GM18507 (cell line): Measurements from ENCODE around the gene HOXD10.

ENCODE experiments used
- DNase-seq: peaks from one replicate; pipeline ENCODE4 v3.0.0; 2011; ENCODE audit warnings: low read depth; ENCODE audit not compliant: insufficient read length; ENCODE audit errors: extremely low spot score
- FAIRE-seq: peaks from 2 replicates; lab custom pipeline; 2011; peaks lifted over from hg19 to GRCh38; lab: Jason Lieb, UNC

The HOXD10 gene

DNA sequence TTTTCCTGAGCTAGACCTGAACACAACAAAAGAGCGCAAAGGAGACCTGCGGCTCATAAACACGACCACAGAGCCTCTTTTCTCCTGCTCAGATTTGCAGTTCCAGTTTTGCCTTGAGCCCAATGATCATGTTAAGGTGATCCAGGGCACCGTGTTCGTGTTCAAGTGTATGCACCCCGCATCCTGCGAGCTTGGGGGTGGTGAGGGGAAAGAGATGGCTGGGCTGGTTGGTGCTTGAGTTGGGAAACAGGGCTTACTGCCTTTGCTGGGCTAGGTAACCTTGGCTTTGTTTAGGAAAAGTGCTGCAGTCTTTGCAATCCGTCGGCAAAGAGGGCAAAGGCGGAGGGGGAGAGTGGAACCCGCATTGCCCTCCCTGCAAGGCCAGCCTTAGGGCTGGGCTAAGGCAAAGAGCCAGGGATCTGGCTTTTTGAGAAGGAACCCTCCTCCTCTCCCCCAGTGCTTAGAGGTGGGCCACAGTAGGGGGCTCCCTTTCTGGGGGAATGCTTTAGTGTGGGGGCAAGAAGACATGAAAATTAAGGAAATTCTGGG, 1.3 kb downstream of the HOXD10 start:
- DNase-seq (no peak), FAIRE-seq (no peak)

DNA sequence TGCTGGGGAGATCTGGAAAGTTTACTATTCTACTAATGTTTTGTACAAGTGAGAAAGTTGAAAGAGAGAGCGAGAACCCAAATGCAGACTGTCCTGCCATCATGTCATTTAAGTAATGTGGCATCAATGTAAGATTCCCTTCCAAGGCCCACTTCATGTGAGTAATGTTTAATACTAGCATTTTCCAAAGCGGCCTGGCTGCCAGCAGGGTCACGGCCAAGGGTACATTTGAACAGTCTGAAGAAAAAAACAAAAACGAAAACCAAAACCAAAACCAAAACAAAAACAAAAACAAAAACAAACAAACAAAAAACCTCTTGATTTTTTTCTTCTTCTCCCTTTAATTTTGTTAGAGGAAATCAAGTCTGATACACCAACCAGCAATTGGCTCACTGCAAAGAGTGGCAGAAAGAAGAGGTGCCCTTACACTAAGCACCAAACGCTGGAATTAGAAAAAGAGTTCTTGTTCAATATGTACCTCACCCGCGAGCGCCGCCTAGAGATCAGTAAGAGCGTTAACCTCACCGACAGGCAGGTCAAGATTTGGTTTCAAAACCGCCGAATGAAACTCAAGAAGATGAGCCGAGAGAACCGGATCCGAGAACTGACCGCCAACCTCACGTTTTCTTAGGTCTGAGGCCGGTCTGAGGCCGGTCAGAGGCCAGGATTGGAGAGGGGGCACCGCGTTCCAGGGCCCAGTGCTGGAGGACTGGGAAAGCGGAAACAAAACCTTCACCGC, 2.2 kb downstream of the HOXD10 start:
- DNase-seq (no peak), FAIRE-seq (peak; percentile 73)

DNA sequence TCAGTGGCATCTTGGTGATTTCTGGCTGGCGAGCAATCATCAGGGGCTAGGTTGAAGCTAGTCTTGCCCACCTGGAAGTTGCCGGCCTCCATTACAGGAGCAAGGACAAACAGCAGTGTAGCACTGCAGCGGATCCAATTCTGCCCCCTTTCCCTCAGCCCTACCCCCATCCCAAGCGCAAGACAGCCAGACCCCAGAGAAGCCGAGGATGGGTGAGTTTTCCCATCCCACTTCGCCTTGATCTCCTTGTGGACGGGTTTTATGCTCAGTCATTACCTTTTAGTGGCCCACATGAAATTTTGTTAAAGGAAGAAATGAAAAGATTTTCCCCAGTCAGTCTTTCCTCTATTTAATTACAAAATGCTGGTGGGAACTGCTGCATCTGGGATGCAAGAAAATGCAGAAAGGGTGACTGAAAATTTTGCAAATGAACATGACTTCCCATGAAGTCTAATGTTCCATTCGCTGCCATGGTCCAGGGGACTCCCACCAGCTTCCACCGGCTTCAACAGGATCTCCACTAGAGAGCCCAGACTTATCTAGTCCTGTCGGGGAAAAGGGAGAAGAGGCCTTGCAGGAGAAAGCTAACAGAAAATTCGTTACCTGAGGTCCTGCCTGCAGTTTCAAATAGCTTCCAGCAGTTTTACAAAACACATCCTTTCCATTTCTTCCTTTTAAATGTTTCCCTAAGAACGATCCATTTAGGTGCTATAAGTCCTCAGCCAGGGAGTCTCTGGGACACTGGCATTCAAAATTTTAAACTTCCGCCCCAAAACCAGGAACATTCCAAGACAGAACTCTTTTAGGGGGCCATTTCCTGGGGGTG, 4.0 kb downstream of the HOXD10 start:
- DNase-seq, result no peak
- no peak for FAIRE-seq

DNA sequence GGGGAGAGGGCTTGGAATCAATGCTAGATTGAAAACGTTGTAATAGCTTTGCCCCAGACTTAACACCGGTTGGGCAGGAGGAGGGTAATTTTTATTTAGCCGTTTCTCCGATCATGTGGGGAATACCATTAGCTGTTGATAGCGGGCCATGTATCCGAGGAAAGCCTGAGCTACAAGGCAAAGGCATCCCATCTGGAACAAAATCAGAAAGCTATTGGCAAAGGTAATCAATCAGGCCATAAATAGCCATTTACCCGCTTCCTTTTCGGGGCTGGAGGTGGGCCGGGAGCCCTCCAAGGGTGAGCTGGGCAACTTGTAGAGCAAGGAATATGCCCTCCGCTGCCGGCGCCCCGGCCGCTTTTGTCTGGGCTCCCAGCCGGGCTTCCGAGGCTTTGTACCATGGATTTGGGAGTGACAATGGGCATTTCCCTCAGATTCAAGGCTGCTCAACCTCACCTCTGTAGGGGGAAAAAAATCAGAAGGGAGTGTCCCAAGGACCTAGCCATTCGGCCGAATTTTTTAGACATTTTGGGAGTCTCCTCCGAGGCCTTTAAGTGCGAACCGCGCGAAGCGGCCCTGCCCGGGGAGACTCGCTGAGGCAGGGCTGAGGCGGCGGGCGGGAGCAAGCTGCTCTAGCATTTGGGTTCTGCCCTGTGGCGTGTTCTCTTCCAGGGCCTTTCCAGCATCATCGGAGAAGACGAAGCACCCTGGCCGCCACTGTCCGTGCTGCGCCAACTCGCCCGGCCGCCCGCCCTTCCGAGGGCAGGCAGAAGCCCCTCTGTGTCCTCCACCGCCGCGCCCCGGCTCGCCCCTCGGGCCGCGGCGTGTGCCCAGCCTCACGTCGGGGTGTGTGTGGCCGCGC, 4.8 kb downstream of the HOXD10 start:
- FAIRE-seq, result no peak
- no peak for DNase-seq

DNA sequence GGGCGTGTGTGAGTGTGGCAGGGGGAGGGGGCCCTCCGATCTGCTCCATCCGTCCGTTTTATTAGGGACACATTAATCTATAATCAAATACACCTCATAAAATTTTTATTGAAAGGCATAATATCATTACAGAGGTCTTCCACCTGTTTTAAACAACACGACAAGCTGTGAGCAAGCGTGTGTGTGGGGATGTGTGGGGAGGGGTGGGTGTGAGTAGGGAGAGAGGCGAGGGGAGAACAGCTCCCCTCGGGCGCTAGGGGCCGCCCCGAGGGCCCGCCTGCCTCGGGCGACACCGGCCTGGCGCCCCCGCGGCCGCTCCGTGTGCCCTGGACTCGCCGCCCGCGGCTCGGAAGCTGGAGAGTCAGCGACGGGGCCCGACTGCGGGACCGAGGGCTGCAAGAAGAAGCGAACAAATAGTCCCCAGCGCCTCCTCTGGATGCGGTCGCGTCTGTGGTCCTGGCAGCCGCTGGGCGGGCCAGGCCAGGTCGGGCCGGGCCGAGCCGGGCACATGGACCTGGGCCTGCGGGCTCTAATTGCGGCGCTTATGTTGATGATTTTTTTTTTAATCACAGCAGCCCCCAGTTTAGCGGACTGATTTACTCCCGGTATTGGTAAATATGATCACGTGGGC, 5.6 kb downstream of the HOXD10 start:
- FAIRE-seq, result no peak
- DNase-seq, result no peak

DNA sequence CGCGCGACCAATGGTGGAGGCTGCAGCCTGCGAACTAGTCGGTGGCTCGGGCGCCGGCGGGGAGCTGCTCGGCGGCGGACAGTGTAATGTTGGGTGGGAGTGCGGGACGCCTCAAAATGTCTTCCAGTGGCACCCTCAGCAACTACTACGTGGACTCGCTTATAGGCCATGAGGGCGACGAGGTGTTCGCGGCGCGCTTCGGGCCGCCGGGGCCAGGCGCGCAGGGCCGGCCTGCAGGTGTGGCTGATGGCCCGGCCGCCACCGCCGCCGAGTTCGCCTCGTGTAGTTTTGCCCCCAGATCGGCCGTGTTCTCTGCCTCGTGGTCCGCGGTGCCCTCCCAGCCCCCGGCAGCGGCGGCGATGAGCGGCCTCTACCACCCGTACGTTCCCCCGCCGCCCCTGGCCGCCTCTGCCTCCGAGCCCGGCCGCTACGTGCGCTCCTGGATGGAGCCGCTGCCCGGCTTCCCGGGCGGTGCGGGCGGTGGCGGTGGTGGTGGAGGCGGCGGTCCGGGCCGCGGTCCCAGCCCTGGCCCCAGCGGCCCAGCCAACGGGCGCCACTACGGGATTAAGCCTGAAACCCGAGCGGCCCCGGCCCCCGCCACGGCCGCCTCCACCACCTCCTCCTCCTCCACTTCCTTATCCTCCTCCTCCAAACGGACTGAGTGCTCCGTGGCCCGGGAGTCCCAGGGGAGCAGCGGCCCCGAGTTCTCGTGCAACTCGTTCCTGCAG, 6.3 kb downstream of the HOXD10 start, which contains the start of gene HOXD9:
HOXD9 (plus strand) TSS at position 37 of the 728 bp plus-strand sequence; CDS start at position 87, 50 bp downstream.
- DNase-seq (no peak), FAIRE-seq (no peak)

DNA sequence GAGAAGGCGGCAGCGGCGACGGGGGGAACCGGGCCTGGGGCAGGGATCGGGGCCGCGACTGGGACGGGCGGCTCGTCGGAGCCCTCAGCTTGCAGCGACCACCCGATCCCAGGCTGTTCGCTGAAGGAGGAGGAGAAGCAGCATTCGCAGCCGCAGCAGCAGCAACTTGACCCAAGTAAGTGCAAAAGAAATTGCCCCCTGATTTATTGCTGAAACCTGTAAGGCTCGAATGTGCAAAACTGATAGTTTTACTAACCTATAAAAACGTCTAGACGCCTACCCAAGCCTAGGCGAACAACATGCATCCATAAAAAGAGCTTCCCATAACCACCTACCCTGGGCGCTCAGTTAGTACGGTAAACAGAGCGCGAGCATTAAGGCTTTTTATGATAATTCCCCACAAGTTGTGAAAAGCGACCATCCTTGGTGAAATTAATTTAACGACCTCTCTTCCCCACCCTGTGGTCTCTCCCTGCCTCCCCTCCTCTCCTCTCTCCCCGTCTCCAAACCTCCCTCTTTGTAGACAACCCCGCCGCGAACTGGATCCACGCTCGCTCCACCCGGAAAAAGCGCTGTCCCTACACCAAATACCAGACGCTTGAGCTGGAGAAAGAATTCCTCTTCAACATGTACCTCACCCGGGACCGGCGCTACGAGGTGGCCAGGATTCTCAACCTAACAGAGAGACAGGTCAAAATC, 7.0 kb downstream of the HOXD10 start:
- FAIRE-seq, result no peak
- no peak for DNase-seq

DNA sequence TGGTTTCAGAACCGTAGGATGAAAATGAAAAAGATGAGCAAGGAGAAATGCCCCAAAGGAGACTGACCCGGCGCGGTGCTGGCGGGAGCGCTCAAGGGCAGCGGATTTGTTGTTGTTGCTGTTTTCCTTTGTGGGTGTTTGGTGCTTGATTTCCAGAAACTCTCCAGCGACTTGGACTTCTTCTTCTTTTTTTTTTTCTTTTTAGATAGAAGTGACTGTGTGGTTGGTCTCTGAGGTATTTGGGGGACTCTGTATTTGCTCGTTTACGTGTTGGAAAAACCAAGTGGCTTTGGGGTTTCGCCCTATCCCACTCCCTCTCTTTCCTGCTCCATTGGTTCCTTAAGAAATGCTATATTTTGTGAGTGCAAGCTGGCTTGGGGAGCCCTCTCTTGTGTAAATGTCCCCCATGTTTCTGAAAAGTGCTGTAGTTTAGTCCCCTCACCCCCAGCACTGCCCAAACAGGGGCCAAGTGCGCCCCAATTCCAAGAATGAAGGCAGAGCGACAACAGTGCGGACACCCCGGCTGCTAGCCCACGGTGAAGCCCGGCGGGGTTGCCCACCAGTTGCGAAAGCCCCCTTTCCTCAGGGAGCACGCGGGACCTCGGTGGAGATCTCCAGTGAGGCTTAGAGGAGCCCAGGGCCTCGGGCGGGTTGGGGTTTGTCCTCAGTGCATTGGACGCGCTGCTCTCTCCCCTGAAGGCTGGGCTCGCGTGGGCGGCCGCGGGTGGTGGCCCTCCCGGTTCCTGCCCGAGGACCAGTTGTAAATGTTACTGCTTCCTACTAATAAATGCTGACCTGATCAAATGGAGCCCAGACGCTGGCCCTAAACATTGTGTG, 7.8 kb downstream of the HOXD10 start:
- FAIRE-seq, result no peak
- DNase-seq, result no peak

DNA sequence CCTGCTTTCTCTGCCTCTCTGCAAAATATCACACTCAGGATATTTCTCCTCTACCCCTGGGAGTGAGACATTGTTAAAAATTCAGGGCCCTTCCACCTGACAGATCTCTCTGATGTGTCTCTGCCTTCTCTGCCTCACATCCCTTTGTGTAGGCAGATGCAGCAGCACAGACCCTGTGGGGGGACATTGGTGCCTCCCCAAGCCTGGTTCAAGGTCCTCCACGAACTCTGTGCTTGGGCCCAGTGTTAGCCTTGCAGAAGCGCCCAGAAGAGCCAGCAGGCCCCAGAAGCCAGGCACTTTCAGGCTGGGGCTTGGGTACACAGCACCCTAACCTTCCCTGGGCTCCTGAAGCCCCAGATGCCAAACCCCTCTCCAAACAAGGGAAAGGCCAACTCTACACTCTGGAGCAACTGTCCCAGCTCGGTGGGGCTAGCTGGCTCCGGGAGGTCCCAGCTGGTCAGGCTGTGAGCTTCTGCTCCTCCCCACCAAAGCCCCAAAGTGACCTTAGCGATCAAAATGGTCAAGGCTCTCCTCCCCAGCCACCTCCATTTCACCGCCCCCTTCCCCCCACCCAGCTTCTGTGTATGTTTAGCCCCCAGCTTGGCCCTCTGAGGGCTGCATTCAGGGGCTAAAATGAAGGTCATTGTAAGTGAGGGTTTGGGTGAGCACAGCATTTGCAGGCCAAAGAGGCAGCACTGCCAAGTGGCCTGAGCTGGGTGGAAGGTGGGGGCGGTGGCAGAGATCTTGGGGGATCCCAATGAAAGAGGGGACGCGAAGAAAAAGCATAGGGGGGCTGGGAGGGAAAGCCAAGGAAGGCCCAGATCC, 8.6 kb downstream of the HOXD10 start:
- DNase-seq (no peak), FAIRE-seq (no peak)

DNA sequence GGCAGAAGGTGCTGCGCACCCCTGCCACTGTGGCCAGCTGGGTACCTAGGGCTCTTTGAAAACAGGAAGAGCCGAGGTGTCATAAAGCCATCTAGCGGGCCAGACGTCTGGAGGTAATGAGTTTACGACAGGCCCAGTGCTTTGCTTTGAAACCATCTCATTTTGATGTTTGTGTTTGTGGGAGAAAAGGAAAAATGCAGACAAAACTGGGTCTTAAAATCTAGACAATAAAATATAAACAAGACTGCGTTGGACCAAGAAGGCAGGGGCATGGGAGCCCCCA, 9.1 kb downstream of the HOXD10 start:
- DNase-seq (no peak), FAIRE-seq (no peak)

DNA sequence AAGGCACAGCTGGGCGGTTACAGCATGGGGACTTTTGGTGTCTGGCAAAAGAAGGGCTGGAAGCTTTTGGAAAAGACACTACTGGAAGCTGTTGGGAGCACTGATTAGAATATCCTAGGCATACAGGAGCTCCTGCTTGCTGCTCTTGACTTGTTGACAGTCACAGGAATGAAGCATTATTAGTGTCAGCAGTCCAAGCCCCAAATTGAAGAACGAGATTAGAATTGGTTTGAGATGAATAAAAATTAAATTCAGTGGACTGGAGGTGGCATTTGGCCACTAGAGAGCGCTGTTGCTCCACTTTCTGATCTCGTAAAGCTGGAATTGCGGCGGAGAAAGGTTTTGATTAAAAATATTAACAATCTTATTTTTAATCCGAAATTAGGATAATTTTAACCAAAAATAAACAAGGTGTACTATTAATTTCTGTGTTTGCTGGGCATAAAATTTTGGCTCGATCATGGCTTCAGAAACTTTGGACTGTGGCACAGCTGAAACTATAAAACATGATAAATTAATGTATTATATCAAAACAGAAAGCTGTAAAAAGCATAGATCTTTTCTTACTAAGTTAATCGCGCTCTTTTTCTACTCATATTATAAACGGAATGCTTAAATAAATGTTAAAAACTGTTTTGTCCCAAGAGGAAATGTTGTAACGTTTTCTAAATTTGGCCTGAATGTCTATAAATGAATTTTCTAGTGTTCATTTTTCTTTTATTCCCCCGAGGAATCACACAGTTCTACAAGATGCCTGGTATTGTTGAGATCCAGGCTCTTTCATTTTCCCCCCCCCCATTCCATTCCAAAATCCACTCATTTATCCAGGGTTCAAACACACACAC, 10.6 kb downstream of the HOXD10 start:
- DNase-seq (peak; percentile 32), FAIRE-seq (peak; percentile 74)

DNA sequence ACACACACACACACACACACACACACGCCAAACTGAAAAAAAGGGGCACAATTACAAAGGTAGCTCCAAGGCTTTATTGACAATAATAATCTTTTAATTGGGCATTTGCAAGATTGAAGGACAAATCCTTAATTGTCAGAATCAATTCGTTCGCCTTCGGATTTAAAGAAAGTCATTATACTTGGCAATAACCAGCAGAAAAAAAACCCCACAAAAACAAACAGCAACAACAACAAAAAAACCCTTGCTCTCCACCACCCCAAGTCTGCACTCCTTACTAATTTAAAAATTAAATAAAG, 11.1 kb downstream of the HOXD10 start:
- FAIRE-seq (no peak), DNase-seq (no peak)

DNA sequence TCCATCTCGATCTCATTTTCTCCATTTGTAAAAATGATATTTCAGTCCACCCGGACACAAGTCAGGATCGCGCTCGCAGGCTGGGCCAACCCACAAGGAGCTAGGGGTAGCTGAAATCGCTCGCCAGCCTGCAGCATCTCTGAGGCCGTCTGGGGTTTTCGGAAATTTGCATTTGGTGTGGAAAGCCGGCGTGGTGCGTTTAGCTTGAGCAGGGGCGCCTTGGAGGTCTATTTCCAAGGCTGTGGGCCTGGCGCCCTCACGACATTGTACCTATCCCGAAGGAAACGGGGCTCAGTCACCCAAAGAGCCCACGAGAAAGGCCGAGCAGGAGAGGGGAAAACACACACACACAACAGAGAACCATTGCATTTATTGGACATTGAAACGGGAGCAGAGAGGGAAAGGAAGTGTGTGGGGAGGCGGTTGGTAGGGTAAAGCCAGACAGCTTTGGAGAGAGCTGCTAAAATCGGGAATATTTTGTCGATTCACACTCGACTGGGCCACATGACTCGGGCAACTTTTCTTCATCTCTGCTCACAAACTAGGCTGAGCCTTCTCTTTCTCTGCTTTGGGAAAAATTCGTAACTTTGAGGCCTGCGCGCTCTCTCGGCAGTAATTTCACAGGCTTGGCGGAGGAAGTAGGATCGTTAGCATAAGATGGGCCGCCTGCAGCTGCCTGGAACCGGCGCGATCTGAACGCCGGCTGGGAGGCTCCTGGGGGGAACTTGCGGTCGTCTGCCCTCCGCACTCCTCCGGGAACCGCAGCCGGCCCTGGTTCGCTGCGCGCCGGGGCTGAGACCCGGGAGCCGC, 11.8 kb downstream of the HOXD10 start:
- FAIRE-seq (no peak), DNase-seq (no peak)

DNA sequence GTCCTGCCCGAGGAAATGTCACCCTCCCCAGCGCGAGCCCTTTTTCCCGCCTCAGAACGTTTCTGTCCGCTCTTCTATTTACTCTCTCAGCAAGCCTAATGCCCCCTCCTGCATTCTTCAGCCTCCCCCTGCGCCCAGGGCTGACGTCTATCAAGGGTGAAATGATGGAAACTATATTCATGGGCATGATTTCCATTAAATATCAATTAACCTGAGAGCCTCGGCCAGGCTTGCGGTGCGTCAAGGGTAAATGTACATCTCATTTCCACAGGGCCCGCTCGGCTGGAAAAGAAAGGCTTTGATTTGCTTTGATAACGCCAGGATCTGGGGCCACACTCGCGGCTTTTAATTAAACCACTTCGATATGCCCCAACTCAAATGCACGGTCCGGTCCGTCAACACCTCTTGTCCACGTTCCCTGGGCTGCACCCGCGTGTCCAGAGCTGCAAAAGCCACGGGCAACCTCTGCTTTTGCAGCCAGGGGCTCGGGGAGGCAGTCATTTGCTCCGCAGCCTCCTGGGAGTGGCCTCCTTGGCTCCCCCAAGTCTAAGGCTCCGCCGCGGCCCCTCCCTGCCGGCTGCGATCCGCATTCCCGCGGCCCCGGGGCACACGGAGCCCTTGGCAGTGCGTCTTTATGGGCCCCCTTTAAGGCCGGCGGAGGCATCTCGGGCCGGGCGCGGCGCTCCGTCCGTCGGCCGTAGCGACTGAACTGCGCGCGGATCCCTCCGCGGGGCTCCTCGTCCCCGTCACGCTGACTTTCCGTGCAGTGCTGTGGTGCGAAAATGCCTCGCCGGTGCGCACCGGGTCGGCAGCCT, 12.6 kb downstream of the HOXD10 start, which contains the start of gene HOXD8:
HOXD8 (plus strand) TSS at position 724 of the 815 bp plus-strand sequence. CDS start 662 bp downstream, outside the sequence.
- no peak for DNase-seq
- FAIRE-seq, result no peak
